GM19455 (cell line): ENCODE measurements around the gene NFAM1.

Experiments used
- ATAC-seq: cut with Tn5 transposase; IDR thresholded peaks from one replicate; pipeline ENCODE4 v1.9.1; 2021; ENCODE audit not compliant: unreplicated experiment

Gene NFAM1, protein sequence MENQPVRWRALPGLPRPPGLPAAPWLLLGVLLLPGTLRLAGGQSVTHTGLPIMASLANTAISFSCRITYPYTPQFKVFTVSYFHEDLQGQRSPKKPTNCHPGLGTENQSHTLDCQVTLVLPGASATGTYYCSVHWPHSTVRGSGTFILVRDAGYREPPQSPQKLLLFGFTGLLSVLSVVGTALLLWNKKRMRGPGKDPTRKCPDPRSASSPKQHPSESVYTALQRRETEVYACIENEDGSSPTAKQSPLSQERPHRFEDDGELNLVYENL

GRCh38 chr22:42432020-42432596 lies at the start of gene NFAM1:
Gene NFAM1, minus strand, starts transcription at chr22:42432403. Its CDS starts 46 bp downstream, at chr22:42432357.
- no peak for ATAC-seq

GRCh38 chr22:42475122-42475521 lies 42.9 kb upstream of the NFAM1 start:
- ATAC-seq: no peak

DNA sequence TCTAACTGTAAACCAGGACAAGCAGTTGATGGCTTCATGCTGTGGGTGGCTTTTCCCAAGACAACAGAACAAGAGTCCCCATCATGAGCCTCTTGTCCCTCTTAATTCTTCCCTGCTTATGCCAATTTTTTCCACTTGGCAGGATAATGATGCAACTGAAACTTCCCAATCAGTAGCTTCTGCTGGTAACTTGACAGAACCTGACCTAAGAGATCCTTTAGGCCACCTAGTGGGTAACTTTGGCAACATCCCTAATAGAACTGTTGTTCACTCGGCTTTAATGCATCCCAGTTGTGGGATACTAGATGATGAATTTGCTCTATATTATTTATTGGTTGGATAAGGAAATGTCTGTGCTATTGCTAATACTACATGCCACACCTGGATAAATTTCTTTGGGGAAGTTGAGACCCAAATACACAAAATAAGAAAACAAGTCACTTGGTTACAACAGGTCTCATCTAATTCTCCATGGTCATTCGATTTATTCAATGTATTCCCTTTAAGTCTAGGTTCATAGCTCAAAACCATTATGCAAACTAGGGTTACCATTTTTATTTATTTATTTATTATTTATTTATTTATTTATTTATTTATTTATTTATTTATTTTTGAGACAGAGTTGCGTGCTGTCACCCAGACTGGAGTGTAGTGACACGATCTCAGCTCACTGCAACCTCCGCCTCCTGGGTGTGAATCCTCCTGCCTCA lies 41.4 kb upstream of the NFAM1 start:
- ATAC-seq: no peak

DNA sequence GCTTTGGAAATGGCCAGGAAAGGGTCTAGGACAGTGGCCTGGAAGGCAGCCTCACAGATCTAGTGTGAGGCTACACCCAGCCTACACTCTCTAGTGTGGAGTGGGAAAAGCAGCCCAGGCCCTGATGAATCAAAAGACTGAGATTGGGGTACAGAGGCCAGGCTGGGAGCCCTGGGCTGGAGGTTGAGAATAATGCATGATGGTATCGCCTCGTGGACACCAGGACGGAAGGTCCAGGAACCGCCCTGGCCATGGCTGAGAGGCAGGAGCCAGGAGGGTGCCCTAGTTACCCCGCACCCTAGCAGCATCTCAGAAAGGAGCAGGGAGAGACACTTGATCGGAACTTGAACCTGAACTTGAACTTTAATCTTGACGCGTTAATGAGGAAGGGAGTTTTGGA lies 40.5 kb upstream of the NFAM1 start:
- ATAC-seq: no peak

- no peak for ATAC-seq
These were observed 39.2 kb upstream of the NFAM1 start for GRCh38 chr22:42471441-42471840.

DNA sequence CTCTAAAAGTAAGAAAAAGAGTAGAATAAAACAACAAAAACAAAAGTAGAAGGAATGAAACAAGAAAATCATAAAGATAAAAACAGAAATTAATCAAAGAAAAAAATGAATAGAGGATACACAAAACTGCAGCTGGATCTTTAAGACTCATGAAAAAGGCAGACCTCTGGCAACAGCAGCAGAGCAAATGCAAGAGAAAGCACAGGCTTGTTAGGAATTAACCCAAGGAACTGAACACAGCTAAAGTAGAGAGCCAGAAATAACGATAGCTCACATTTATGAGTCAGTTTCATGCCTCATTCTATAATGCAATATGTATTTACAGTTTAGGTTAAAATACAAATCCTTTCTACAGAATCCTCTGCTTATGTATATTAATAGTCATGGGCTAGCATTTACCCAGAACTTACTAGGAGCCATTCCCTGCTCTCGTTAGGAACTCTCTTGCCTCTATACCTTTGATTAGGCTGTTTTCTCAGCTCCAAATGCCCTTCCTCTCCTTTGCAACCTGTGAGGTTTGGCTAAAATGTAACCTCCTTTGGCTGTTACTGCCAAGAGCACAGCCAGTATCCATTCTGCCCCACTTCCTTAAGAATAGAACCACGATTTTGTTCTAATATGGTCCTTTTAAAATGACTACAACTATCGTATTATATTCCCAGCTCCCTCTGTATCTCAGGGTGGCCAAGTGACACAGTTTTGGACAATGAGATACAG lies 38.3 kb upstream of the NFAM1 start:
- no peak for ATAC-seq

DNA sequence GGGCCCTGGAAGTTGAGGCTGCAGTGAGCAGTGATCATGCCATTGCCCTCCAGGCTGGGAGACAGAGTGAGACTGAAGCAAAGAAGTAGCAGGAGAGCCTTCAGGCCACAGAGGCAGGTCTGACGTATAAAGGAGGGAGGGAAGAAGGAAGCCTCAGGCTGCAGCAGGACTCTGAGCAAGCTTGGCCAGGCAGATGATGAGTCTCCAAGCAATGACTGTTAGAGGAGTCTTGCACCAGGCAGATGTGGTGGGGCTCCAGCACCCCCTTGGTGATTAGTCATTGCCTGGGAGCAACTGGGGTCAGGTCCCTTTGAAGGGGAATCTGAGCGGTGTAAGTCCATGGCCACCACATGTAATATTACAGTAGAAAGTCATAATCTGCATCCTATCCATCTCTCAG lies 36.6 kb upstream of the NFAM1 start:
- ATAC-seq: no peak

DNA sequence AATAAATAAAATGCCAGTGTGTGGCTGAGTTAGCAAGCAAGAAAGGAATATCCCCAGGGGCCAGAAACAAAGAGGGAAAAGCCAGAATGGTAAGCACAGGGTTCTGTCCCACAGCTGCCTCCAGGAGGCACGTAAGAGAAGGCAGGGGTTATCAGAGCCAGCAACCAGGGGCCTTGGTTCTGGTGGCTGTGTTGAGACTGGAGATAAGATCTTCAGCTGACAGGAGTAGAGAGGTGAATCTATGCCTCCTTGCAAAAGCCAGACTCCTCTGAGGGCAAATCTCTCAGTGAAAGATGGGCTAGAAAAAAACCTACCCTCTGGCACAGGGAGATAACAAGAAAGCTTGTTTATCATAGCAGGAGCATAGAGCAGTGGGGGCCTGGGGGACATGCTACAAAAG lies 29.8 kb upstream of the NFAM1 start:
- ATAC-seq: no peak

- ATAC-seq: no peak
These were observed 29.3 kb upstream of the NFAM1 start for GRCh38 chr22:42461511-42461910.

DNA sequence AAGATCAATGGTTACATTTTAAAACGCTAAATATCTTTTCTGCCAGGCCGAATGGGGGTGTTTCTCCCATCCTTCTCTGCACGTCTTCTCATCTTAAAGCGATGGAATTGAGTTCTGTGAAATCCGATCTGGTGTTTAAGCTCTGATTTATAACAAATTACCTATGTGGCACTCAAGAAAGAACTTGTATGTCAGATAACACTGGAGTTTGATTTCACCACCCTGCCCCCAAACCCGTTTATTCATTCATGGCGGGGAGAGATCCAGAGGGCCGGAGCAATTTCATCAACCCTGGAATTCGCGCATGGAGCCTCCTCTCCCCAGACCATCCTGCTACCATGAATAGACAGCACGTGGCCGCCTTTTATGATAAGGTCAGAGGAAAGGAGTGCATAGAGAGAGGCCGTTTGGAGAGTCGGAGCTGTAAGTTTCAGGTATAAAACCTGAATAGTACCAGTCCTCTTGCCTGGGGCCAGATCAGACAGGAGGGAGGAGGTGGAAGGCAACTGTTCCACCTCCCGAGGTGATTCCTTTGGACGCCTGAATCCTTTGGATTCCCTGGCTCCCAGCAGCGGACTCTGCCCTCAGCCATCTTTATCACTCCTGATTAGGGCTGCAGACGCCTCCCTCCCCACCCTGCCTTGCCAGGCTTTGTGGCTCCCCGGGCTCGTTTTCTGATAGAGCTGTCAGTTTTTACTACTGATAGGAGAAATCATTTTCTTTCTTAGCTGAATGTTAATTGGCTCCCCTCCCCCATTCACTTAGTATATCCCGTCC lies 27.3 kb upstream of the NFAM1 start:
- no peak for ATAC-seq

- no peak for ATAC-seq
These were observed 20.7 kb upstream of the NFAM1 start for GRCh38 chr22:42452916-42453315.

GRCh38 chr22:42452456-42452855 lies 20.3 kb upstream of the NFAM1 start:
- ATAC-seq: no peak

GRCh38 chr22:42451499-42452145 lies 19.4 kb upstream of the NFAM1 start:
- no peak for ATAC-seq

DNA sequence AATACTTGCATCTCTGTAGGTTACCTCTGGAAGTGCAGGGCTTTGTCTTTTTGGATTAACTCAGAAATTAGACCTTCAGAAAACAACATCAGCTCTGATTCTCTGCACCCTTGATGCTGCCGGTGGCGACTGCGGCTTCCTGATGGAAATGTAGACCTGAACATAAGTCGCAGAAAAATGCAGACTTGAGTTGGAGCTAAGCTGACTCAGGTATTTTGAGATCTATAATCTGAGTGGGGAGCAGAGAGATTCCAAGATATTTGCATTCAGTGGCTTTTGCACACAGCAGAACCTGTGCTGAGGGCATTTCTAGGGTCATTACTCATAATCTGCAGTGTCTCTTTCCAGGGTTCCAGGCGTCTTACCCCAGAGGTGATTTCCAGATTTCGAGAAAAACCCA lies 18.7 kb upstream of the NFAM1 start:
- no peak for ATAC-seq

- ATAC-seq: no peak
These were observed 13.9 kb upstream of the NFAM1 start for GRCh38 chr22:42446151-42446550.

GRCh38 chr22:42444077-42444904 lies 12.1 kb upstream of the NFAM1 start:
- ATAC-seq: no peak

DNA sequence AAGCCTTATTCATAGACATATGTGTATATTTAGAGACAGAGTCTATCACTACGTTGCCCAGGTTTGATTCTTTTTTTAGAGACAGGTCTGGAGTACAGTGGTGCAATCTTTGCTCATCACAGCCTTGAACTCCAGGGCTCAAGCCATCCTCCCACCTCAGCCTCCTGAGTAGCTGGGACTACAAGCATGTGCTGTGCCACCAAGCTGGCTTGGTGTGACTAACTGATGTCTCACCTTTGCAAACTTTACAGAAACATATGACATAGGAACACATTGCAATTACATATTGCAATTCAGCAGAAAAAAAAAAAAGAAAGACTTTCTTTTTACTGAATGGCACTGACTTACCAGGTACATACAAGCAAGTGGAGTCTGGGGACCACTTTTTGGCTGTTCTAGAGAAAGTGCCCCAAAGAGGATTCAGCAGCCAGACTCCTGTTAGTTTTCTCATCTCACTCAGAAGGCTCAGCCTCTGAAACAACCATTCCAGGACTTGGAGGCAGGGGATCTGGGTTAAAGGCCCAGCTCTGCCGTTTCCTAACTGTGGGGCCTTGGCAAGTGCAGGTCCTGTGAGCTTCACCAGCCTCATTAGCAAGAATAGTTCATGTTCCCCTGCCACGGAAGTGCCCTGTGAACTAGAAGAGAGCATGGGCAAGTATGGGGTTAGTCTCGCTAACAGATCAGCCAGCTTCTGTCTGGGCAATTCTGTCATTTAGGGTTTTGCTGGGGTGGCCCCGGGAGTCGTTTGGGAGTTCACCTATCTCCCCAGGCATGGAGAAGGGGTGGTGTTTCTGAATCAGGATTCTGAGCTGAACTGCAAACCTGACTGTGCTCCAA lies 11.3 kb upstream of the NFAM1 start:
- ATAC-seq: no peak

DNA sequence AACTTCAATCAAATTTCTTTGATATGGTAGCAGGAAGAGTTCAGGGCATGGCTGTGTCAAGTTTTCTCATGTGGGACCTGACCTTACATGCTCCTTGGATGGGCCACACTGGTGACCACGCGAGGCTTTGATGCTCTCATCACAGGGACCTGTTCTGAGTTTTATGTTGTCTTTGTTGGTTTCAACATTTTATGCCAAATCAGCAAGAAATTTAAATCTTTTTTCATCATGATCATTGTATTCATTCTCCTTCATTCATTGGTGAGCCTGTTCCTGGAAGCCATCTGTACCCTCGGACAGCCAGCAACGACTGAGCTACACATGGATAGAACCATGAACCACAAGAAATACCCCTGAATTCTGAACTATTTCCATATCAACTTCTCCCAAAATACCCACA lies 10.5 kb upstream of the NFAM1 start:
- no peak for ATAC-seq

DNA sequence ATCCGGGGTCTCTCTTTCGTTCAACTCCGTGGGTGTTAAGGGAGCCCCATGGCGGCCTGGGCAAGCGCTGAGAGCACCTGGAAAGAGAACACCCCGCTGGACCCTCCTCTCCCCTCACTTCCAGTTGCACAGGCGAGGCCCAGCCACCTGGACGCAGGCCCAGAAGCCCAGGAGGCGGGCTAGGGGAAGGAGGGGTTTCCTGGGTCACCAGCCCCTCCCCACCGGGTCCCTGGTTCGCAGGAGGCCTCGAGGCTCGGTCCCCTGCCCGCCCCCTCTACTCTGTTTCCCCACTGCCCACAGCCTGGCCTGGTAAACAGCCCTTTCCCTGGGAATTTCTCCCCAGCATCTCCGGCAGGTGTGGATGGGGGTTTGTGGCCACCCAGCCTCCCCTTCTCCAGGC lies 8.5 kb upstream of the NFAM1 start:
- ATAC-seq: no peak
